HG03159 (cell line): ENCODE data around the gene TBL1XR1.
"Not testable (repeated sequence)": the region's sequence is repeated elsewhere in the genome, so short reads cannot be mapped to it uniquely, and the experiment has no call there.

ENCODE experiments used
- ATAC-seq: cut with Tn5 transposase; IDR thresholded peaks from one replicate; pipeline ENCODE4 v1.9.1; 2021; ENCODE audit warnings: mild to moderate bottlenecking, moderate library complexity; ENCODE audit not compliant: unreplicated experiment

TBL1XR1 gene

GRCh38 chr3:177208781-177209180, 11.5 kb upstream of the TBL1XR1 start:
- ATAC-seq, result no peak

- ATAC-seq, result no peak
These were observed 10.9 kb upstream of the TBL1XR1 start for GRCh38 chr3:177208223-177208622.

GRCh38 chr3:177206936-177207335, 9.7 kb upstream of the TBL1XR1 start:
- ATAC-seq, result no peak

GRCh38 chr3:177203689-177204395, 6.6 kb upstream of the TBL1XR1 start:
- no peak for ATAC-seq

- not testable (repeated sequence) for ATAC-seq
These were observed 5.7 kb upstream of the TBL1XR1 start for GRCh38 chr3:177203016-177203415.

- peak; percentile 75 for ATAC-seq
These were observed 4.6 kb upstream of the TBL1XR1 start for GRCh38 chr3:177201700-177202397.

GRCh38 chr3:177199206-177199760, 2.0 kb upstream of the TBL1XR1 start:
- ATAC-seq, result no peak

GRCh38 chr3:177197727-177198460, 612 bp upstream of the TBL1XR1 start:
- peak; percentile 23 for ATAC-seq

- ATAC-seq, result no peak
These were observed 734 bp downstream of the TBL1XR1 start for GRCh38 chr3:177196456-177197040.

GRCh38 chr3:177196008-177196455, 1.2 kb downstream of the TBL1XR1 start:
- no peak for ATAC-seq

GRCh38 chr3:177195242-177195991, 1.9 kb downstream of the TBL1XR1 start:
- ATAC-seq, result no peak

GRCh38 chr3:177194299-177194698, 3.0 kb downstream of the TBL1XR1 start:
- ATAC-seq, result no peak

GRCh38 chr3:177193688-177194268, 3.5 kb downstream of the TBL1XR1 start:
- no peak for ATAC-seq

- not testable (repeated sequence) for ATAC-seq
These were observed 4.0 kb downstream of the TBL1XR1 start for GRCh38 chr3:177193275-177193674.

GRCh38 chr3:177190756-177191681, 6.3 kb downstream of the TBL1XR1 start:
- ATAC-seq, result no peak

- ATAC-seq, result not testable (repeated sequence)
These were observed 7.1 kb downstream of the TBL1XR1 start for GRCh38 chr3:177190184-177190583.

- not testable (repeated sequence) for ATAC-seq
These were observed 9.0 kb downstream of the TBL1XR1 start for GRCh38 chr3:177188325-177188724.

GRCh38 chr3:177186306-177186705, 11.0 kb downstream of the TBL1XR1 start:
- ATAC-seq, result no peak
